Keratinocyte (primary cell): ENCODE measurements around the gene RHOU.

Source experiments
- EZH2 ChIP-seq: IDR thresholded peaks from one replicate; pipeline ENCODE4 v1.6.1; 2012; ENCODE audit warnings: inconsistent platforms, mild to moderate bottlenecking, low read length, moderate library complexity
- TF ChIP-seq, protein P1 (sequence below), 3 experiments: IDR thresholded peaks in 1 of 3; conservative IDR thresholded peaks in 1 of 3; optimal IDR thresholded peaks in 1 of 3; 2 replicates in 2 of 3; 3 replicates in 1 of 3; pipeline versions ENCODE3 to v1.5.1; 2011; ENCODE audit warnings: low read length in 3 of 3, mild to moderate bottlenecking in 3 of 3, moderate library complexity in 2 of 3, control low read depth in 1 of 3, inconsistent platforms in 1 of 3; ENCODE audit not compliant: insufficient read depth in 2 of 3; ENCODE audit errors: extremely low read depth in 1 of 3

- TF ChIP-seq, protein P1, sequence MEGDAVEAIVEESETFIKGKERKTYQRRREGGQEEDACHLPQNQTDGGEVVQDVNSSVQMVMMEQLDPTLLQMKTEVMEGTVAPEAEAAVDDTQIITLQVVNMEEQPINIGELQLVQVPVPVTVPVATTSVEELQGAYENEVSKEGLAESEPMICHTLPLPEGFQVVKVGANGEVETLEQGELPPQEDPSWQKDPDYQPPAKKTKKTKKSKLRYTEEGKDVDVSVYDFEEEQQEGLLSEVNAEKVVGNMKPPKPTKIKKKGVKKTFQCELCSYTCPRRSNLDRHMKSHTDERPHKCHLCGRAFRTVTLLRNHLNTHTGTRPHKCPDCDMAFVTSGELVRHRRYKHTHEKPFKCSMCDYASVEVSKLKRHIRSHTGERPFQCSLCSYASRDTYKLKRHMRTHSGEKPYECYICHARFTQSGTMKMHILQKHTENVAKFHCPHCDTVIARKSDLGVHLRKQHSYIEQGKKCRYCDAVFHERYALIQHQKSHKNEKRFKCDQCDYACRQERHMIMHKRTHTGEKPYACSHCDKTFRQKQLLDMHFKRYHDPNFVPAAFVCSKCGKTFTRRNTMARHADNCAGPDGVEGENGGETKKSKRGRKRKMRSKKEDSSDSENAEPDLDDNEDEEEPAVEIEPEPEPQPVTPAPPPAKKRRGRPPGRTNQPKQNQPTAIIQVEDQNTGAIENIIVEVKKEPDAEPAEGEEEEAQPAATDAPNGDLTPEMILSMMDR (optimal IDR thresholded peaks at IDR 0.05 in 1 of 3, IDR thresholded peaks at IDR 0.05 in 1 of 3, conservative IDR thresholded peaks at IDR 0.05 in 1 of 3; ENCODE audit: extremely low read depth in 1 of 3, insufficient read depth in 2 of 3, low read length in 3 of 3): no peak
- no peak for TF ChIP-seq EZH2
These were observed 2.9 kb upstream of the RHOU start for GRCh38 chr1:228732426-228732825.
